Inflammatory macrophage treated with lipopolysaccharide for 1 hour (primary cell): Measurements from ENCODE around the gene ALG14.
"Not testable (repeated sequence)": the region's sequence is repeated elsewhere in the genome, so short reads cannot be mapped to it uniquely, and the experiment has no call there.

Experiments used
- DNase-seq, 2 donors: peaks; one replicate each; pipeline ENCODE4 v3.0.0-alpha.2; 2020 to 2022

ALG14 gene, protein sequence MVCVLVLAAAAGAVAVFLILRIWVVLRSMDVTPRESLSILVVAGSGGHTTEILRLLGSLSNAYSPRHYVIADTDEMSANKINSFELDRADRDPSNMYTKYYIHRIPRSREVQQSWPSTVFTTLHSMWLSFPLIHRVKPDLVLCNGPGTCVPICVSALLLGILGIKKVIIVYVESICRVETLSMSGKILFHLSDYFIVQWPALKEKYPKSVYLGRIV

DNA sequence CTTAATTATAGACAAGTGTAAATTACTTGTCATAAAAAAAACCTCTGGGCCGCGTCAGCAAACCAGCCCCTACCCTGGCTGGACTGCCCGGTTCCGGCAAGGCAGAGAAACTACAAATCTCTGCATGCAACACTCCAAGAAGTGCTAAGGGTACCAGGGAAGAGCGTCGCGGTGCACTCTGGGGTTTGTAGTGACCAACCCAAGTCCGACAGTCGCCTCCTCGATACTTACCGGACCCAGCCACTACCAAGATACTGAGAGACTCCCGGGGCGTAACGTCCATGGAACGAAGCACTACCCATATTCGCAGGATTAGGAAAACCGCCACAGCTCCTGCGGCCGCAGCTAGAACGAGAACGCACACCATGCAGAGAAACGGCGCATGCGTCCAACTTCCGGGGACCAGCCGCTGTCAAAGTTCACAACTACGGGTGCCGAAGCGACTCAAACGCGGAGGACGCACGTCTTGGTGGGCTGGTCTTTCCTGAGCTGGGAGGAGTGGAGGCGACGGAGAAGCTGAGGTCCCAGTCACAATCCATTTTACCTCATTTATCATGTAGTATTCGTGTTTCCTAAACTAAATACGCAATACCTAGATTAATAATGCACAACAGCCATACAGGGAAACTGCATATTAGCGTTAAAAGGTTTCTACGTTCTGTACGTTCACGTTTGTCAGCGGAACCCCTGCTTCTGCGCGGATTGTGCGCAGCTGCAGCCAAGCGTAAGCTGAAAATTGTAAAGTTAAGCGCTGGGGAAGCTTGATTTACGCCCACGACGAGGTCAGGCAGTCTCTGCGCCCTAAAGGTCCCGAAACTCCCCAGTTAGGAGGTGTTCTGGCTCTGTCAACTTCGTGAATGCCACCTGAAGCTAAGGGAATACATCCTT lies at the start of gene ALG14:
ALG14 (minus strand) TSS at position 420 of the 888 bp plus-strand sequence; CDS start at position 367, 53 bp downstream.
- DNase-seq, result peak; percentile 91 to 92

DNA sequence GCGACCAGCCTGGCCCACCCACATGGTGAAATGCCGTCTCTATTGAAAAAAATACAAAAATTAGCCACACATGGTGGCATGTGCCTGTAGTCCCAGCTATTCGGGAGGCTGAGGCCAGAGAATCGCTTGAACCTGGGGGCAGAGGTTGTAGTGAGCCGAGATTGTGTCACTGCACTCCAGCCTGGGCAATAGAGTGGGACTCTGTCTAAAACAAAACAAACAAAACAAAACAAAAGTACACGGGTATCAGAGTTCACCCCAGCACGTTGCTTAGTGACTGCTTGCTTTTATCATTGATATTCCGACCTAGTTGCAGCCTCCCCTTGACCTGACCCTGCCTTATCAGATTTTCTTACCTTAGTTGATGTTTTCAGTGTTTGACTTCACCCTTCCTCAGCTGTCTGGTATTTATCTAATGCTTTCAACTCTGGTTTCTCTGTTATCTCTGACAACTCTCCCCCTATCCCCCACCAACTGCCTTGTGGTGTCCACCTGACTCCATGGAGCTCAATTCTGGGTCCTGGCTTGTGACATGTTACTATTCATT lies 49.5 kb upstream of the ALG14 start:
- DNase-seq, result no peak

DNA sequence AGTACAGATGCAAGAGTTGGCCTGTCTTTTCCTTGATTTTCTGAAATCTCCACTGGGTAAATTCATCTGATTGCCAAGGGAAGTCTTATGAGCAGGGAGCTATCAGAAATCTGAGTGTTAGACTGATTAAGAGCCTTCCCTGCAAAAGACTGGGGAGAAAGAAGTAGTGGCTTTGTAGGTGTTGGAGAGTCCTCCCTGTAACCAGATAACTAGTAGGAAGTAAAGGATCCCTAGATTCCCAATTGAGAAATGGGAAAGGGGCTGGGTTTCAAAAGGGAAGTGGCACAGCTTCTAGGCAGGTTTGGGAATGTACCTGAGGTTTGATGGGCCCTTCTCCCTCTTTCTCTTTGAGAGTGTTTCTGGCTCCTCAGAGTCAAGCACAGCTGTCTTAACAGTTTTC lies 46.5 kb upstream of the ALG14 start:
- no peak for DNase-seq

DNA sequence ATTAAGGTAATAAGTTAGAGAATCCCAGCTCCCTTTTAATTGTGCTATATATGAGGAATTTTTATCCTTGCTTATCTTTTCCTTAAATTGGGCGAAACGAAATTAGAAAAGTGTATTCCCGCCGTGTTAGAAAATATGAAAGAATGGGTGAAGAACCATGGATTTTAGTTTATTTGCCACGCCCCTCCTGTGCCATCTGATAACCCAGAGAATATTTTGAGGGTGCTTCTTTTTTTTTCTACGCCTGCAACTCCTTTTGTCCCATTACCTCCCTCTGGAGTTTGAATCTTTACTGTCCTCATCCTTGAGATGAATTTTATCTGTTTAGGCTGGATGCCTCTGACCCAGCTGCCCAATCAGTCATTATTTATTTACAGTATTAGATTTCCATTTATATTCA lies 46.0 kb upstream of the ALG14 start:
- no peak for DNase-seq

DNA sequence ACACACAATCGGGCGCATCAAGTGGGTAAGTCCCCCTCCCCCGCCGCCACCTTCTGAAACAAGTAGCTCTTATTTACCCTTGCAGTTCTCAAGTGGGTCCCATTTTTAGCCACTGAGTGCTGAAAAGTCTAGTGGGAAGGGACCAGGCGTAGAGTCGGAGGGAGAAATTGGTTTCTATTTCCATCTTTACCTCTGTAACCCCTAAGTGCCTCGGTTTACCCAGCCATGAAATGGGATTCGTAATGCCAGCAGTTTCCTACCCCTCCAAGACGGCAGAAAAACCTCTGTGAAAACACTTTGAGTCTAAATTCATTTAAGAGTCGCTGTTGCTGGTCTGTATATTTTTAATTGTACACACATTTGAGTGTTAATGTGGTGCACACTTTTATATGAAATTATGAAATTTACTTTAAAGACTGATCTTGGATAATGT lies 45.3 kb upstream of the ALG14 start:
- DNase-seq, result no peak

DNA sequence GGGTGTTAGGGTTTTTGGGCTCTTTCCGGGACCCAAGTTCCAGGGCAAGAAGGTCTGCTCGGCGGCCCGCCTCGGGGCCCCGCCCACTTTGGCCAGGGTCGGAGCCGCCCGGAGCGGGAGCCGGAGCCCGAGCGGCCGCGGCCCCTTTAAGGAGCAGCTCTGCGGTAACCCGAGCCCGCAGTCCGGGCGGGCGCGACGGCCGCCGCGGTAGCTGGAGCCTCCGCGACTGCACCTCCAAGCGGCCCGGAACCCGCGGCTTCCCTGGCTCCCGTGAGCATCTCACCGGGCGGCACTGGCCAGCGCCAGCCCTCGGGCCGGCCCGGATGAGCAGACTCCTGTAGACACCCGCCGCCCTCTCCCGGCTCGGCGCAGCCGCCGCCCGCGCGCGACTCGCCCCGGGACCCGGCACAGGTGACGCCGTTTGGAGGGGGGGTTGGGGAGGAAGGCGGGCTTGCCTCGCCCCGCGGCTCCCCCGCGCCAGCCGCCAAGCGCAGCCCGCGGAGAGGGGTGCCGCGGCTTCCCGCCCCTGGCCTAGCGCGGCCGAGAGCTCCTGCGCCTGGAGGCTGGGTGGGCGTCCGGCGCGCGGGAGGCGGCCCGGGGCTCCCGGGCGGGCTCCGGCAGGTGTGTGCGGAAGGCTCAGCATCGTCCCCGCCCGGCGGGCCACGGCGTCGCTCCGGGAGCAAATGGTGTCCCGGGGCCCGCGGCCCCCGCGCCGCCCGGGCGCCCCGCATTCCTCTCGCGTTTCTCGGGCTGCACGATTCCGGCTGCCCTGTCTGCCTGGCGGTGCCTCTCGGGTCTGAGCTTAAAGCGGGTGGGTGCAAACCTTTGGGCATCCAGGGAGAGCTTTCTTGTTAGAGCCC lies 44.7 kb upstream of the ALG14 start, which contains the start of gene TLCD4:
TLCD4 (plus strand) TSS at position 149 of the 860 bp plus-strand sequence. CDS start 26,547 bp downstream, outside the sequence.
- DNase-seq, result no peak

DNA sequence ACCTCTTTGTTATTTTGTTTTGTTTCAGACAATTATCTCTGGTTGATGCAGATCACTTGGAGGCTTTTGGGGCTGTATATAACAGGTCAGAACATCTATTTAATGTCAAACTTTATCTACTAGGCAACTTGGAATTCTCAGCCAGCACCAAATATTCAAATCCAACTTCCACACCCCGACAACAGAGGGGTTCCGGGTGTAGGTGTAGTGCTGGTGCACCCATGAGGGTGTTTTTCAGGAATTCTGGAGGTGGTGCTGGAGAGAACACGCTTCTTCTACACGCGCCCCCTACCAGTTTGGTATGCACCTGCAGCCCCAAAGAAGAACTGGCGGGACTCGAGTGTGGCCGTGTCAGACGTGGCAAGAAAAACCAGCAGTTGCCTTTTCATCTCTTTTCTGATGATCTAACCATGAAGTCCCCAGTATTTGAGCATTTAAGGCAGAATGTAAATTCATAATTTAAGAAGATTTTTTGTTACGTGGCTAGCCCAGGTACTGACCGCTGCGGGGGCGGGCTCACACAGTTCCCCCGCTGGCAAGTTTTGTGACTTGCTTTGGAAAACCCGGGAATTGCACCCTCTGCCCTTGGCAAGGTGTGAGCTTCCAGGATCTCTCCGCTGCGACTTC lies 43.9 kb upstream of the ALG14 start:
- no peak for DNase-seq

DNA sequence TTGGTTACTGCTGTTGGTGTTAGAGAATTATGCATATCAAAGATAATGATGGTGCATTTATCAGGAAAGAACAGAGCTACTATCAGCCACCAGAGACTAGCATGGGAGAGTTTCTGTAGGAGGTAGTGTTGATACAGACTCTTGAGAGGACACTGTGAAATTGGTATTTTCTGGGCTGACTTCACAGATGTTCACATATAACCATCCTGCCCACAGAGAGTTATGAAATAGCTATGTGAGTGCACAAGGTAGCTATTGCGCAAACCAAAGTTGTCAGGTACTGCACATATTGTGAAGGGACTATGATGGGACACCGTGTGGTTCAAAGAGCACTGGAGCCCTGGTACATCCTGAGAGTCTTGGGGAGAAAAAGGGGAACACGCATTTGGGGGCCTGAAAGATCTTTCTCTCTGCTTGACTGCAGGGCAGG lies 43.0 kb upstream of the ALG14 start:
- DNase-seq, result no peak

DNA sequence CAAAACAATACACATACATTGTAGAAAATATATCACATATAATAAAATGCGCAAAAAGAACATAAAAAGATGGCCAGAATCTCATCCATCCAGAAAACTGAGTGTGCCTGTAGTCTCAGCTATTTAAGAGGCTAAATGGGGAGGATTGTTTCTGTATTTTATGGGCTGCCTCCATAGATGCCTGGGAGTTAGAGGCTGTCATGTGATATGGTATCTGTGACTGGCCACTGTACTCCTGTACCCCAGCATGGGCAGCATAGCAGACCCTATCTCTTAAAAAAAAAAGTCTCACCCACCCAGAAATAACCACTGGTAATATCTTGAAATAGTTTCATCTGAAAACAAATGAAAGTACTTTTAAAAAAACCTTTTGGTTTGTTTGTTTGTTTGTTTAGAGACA lies 40.9 kb upstream of the ALG14 start:
- no peak for DNase-seq

DNA sequence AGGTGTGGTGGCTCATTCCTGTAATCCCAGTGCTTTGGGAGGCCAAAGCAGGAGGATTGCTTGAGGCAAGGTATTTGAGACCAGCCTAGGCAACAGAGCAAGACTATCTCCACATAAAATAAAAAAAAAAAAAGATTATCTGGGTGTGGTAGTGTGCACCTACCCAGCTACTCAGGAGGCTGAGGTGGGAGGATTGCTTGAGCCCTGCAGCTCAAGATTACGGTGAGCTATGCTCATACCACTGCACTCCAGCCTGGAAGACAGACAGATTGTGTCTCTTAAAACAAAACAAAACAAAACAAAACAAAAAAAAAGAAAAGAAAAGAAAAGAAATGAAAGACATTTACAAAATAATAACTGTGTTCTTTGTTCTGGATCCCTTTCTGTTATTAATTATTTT lies 38.3 kb upstream of the ALG14 start:
- DNase-seq, result no peak

DNA sequence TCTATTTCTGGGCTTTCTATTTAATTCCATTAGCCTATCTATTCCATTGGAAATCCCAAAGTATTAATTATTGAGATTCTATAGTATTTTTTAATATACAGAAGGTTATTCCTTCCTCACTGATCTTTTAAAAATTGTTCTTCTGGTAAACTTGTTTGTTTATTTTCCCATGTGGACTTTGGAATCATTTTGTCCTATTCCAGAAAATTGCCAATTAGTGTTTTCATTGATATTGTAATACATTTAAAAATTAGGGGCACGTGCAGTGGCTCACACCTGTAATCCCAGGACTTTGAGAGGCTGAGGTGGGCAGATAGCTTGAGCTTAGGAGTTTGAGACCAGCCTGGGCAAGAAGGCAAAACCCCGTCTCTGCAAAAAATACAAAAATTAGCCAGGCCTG lies 36.0 kb upstream of the ALG14 start:
- DNase-seq, result no peak

DNA sequence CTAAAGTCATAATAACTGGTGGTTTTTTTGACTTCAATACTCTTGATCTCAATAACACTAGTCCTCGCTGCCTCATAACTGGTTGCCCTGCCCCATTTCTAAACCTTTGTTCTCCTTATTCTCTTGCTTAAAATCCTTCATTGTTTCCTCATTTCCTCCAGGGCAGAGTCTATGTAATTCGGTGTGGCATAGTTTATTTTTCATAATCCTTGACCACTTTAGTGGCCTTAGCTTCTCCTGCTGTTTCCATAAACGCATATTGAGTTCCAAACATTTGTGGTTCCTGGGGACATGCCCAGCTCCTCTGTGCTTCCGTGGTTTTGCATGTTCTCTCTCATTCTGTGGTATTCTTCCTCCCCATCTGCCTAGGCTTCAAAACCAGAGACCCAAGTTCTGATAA lies 25.4 kb upstream of the ALG14 start:
- DNase-seq, result peak; percentile 31 to 64

DNA sequence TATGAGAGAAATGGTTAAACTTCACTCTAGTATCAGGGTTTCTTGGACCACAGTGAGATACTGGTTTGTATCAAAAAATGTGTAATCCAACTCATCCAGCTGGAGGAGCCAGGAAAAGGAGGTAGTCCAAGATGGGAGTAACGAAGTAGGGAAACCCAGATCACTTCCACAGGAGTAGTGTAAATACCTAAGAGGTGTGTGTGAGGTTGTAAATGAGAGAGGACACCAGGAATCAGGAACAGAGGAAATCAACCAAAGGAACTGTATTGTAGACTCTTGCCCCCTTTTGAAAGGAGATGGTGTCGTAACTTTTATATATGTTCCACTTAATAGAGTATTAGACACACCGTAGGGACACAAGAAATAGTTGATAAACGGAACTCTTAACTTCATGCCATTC lies 24.7 kb upstream of the ALG14 start:
- no peak for DNase-seq

DNA sequence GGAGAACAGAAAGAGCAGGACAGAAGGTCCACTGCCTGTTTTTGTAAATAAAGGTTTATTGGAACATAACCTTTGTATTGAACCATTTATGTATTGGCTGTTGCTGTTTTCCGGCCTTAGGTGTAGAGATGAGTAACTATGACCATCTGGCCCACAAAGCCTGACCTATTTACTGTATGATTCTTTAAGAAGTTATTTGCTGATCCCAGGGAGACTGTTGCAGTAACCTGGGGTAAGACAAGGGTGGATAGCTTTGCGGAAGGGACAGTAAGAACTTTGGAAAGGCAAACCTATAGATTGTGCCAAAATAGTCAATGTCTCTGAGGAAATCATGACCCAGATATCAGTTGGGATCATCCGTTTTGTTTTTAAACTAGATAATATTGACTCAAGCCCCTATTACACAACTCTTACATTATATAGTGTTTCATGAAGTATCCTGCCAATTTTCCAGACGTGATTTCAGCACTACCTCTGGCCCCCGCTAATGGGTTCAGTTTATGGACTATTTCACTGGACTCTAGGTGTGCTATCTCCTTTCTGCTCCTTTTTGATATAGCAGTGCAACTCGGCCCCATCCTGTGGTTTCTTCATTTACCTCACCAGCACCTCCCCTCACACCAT lies 23.6 kb upstream of the ALG14 start:
- no peak for DNase-seq

DNA sequence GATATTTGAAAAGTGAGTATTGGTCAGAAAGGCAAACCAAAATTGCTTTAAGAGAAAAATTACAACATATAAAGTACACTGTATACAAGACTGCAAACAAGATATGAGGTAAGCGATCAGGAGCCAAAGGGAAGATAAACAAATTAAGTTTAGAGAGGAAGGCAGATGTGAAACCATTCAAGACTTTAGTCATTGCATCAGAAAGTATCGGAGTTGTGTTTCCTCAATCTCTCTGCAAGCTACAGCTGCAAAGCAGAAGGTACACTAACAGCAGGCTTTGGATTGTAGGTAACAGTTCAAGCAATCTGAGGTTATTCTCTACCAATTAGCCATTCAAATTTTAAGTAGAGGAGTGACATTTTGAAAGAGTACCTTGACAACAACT lies 23.1 kb upstream of the ALG14 start:
- peak; percentile 67 for DNase-seq

DNA sequence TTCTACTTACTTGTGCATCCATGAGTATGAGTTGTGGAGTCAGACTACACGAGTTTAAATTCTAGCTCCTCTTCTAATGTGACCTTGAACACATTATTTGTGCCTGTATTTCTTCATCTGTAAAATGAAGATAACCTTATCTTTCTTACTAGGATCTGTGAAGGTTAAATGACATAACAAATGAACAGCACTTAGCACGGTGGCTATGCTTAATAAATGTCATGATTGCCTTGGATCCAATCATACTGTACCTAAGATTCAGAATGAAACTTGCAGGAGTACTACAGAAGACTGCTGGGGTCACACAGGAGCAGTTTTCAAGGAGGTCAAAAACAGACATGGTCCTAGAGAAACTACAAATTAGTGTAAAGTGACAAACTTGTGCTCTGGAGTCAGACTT lies 22.2 kb upstream of the ALG14 start:
- no peak for DNase-seq

DNA sequence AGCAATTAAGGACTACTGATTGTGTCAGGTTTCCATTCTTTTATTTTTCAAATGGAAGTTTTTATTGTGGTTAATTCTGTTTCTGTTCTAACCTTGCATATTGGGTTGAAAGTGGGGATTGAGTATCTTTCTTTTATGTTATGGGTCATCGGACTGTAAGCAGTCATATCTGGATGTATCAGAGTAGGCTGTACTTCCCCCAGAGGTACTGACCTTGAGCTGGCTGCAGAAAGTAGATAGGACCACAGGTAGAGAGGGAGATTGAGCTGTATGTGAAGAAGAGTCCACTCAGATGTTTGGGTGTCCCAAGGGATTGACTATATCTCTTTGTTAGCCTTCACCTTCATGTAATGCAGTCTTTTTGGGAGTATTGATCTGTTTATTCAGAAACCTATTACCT lies 20.5 kb upstream of the ALG14 start:
- no peak for DNase-seq

DNA sequence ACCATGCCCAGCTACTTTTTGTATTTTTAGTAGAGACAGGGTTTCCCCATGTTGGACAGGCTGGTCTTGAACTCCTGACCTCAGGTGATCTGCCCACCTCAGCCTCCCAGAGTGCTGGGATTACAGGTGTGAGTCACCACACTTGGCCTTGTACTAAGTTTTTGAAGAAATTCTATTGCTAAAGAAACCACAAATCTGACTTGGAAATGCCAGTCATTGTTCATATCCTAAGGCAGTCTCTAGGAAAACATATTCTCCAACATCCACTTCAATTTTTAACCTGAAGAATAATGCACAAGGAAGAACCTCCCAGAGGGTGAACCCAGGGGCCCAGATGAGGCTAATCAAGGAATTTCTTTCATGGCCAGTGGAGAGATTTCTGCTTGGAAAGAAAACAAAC lies 20.1 kb upstream of the ALG14 start:
- not testable (repeated sequence) for DNase-seq

DNA sequence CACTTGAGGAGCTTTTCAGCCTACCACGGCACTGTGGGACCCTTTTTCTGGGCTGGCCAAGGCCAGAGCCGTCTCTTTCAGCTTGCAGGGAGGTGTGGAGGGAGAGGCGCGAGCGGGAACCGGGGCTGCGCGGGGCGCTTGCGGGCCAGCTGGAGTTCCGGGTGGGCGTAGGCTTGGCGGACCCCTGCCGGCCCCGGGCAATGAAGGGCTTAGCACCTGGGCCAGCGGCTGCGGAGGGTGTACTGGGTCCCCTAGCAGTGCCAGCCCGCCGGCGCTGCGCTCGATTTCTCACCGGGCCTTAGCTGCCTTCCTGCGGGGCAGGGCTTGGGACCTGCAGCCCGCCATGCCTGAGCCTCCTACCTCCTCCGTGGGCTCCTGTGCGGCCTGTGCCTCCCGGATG lies 18.5 kb upstream of the ALG14 start:
- DNase-seq, result not testable (repeated sequence)

DNA sequence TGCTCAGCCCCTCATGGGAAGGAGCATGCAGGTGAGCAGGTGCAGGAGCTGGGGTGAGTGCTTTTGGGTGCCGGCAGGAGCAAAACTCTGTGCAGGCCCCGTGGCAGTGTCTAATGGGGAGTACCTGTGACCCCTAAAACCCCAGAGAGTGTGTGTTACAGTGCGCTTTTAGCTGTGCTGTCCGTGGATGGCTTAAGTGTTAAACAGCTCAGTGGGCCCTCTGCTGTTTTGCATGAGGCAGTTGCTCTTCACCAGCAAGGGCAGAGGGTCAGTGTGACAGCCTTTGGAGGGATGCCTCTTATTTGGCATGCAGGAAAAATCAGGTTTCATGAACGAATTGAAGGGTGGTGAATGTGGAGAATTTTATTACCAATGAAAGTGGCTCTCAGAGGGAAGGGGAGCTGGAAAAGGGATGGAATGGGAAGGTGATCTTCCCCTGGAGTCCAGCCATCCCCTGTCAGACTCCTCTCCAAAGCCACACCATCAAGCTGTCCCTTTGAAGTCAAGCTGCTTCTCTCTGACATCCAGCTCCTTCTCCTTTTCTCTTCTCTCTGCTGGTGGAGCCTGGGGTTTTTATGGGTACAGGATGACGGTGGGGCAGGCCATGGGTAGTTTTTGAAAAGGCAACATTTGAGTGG lies 17.0 kb upstream of the ALG14 start:
- DNase-seq, result no peak

DNA sequence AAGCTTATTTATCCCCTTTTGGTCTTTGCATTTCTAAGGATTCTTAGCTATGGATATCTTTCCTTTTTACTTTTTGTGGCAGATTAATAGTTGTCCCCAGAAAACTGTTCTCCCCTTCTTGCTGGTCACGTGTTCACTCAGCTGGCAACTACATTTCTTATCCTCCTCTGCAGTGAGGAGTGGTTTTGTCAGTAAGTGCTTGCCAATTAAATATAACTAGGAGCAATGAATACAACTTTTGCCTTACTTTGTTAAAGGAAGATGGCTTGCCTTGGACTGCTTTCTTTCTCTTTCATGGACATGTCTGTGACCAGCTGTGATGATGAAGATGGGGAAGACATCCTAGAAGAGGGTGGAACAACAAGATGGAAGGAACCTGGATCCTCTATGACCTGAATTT lies 15.6 kb upstream of the ALG14 start:
- DNase-seq, result no peak
